ENCODE results near the gene MICALL2.

- TF ChIP-seq CTCF (conservative IDR thresholded peaks at IDR 0.05 in 1 of 2, IDR thresholded peaks at IDR 0.05 in 1 of 2; ENCODE audit: low read depth in 1 of 2, low read length in 2 of 2) (no peak), EZH2 (IDR thresholded peaks at IDR 0.05; ENCODE audit: low read length, missing control alignments) (no peak)
Measured at GRCh38 chr7:1486571-1486970, 27.3 kb upstream of the MICALL2 start.

Data from fibroblast of lung (primary cell).